CD4-positive, alpha-beta T cell treated with Interleukin-17A for 4 hours (primary cell): ENCODE measurements around the gene WBP1.

Experiments used
- DNase-seq: peaks from one replicate; pipeline ENCODE4 v3.0.0-alpha.2; 2020; ENCODE audit warnings: mixed read lengths

The WBP1 gene

DNA sequence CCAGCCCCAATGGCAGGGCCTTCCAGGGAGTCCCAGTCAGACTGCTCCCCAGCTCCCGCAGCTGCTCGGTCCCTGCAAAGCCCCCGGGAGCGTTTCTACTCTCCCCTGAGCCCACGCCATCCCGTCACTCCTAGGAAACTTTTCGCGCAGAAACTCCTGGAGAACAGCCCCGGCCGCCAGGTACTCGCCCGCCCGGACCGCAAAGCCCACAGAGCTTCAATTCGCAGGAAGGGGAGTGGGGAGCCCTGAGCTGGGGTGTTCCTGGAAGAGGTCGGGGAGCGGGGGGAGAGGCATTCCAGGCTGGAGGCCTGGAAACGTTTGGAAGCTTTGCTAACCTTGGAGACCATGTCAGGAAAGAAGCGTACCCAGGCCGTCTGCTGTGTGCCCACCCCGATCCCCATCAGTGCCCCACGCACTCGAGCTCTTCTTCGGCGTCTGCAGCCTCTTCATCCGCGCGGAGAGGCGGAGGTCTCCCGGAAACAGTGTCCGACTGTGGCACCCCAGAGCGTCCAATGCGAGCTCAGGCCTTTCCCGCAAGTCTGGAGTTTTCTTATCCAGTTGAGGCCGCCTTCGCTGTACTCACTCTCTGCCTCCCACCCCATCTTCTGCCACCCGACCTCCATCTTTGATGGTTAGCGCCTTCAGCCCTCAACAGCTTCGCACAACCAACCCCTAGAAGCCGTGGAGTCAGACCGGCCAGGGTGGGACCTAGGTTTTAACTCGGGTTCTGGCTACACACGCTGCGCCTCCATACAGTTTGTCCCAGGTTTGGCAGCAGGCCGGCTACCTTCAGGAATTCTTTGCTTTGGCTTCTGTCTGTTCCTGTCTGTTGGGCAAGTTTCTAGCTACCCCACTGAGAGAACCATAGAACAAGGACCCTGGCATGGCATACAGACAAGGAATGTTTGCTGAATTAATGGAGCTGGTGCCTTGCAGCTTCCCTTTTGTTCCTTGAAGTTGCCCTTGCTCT is 45.6 kb downstream of the WBP1 start:
- no peak for DNase-seq

DNA sequence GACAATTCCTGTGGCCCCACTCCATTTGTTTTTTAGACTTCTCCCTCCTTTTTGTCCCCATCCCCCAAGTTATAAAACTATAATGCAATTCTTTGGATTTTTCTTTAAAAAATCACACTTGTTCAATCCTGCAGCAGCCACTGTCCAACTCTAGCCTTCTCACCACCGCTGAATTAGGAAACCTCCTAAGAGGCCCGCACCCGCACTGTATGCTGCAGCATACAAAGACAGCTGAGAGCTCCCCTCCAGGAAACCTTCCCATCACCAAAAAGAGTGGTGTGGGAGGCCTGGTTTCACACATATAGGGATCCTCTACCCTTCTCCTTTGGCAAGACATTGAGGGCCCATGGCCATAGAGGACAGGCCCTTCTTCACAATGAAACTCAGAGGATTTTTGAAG is 46.4 kb downstream of the WBP1 start:
- DNase-seq, result no peak

GRCh38 chr2:74505448-74506246 is 47.4 kb downstream of the WBP1 start:
- no peak for DNase-seq

GRCh38 chr2:74507145-74507925 is 49.1 kb downstream of the WBP1 start, which contains the start of gene PCGF1:
TSS of gene PCGF1 (minus strand) at chr2:74507695. CDS start at chr2:74507668, 27 bp downstream.
- peak; percentile 100 for DNase-seq

DNA sequence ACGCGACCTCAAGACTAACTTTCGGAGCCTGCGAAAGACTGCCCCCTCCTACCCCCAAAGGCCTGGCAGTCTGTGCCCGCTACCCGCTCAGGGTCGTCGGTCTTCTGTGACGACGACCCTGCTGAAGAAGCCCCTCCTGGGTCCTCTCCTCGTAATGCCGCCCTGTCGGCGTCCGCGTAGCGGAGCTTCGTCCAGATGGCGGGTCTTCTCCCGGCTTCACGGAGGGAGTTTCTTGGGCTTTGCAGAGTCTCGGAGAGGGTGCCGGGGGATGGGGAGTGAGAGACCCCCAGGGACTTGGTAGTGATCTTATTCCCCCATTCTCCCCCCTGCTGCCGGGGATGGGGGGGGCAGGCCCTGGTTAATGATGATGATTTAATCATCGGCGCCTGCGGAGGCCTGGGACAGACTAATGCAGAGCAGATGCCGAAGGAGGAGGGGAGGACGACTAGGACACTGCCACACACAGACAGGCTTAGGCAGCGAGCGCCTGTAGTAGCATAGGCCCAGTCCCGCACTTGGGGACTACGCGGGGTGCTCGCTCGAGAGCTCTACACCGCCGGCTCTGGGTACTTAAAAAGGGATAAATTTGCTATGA is 49.8 kb downstream of the WBP1 start:
- DNase-seq, result peak; percentile 32

DNA sequence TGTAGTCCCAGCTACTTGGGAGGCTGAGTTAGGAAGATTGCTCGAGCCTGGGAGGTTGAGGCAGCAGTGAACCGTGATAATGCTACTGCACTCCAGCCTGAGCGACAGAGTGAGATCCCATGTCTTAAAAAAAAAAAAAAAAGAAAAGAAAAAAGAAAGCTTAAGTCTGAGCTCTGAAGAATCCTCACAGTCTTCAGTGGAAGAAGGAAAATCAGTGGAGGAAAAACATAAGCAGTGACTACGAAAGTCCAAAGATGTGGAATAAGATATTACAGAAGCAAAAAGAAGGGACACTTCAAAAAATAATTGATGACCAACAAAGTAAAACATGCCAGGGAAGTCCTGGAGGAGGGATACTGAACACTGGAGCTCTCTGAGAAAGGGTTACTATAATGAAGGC is 52.0 kb downstream of the WBP1 start:
- DNase-seq, result no peak
